Cardiac muscle cell (in vitro differentiated cells and primary cell): ENCODE measurements around the gene CDH4. TPM values are rescaled to one million over a fixed set of nuclear protein-coding genes. Genes with fewer than 3 reads are reported as not detected.

ENCODE experiments used
- DNase-seq, 2 donors: peaks; one replicate each; pipeline versions ENCODE4 v3.0.0 to v3.0.0-alpha.2; 2010 to 2017; ENCODE audit warnings: low read depth in 1 of 2, low spot score in 1 of 2
- H3K27ac ChIP-seq: fragments of 200-600 bp; sonication (generic); 2 replicates; pipeline ENCODE4 v1.5.1; 2016
- H3K27me3 ChIP-seq: fragments of 200-600 bp; sonication (generic); 2 replicates; pipeline ENCODE4 v1.6.0; 2016; ENCODE audit warnings: control low read depth
- H3K36me3 ChIP-seq: fragments of 200-600 bp; sonication (generic); 2 replicates; pipeline ENCODE4 v1.5.1; 2016; ENCODE audit warnings: control low read depth
- H3K4me1 ChIP-seq: fragments of 200-600 bp; sonication (generic); 2 replicates; pipeline ENCODE4 v1.8.1; 2017; ENCODE audit warnings: low read depth, mild to moderate bottlenecking, mixed run types
- H3K4me3 ChIP-seq: fragments of 200-600 bp; sonication (generic); 2 replicates; pipeline ENCODE4 v1.5.1; 2016; ENCODE audit warnings: mild to moderate bottlenecking
- H3K9me3 ChIP-seq: fragments of 200-600 bp; sonication (generic); 2 replicates; pipeline ENCODE4 v1.5.1; 2017; ENCODE audit warnings: low read depth, mild to moderate bottlenecking, control low read depth
- CTCF ChIP-seq: IDR thresholded peaks from 2 replicates; pipeline ENCODE4 v1.5.1; 2012; ENCODE audit warnings: low read depth, mild to moderate bottlenecking, low read length
- polyA plus RNA-seq: library from polyadenylated mRNA; unstranded; fragments of >200 nt; fragmentation: Nextera tagmentation; extraction: Ambion mirVana; gene quantifications from 2 replicates; pipeline ENCODE4 v1.2.1, GENCODE V29; 2016
- total RNA-seq: library from RNA; depleted of rRNA; stranded (reverse); fragments of >200 nt; gene quantifications from 2 replicates; pipeline ENCODE4 v1.2.3, GENCODE V29; 2016

CDH4 gene
- total and polyA plus RNA-seq, 2 experiments from 2014 or later = 0.43 to 0.80 TPM

GRCh38 chr20:61667056-61667792, 415.2 kb downstream of the CDH4 start:
- H3K9me3 ChIP-seq = no peaks in the 10 kb centered on the region
- no peaks in the 10 kb centered on the region for H3K27me3 ChIP-seq
- H3K27ac ChIP-seq = no peak overlapping the region
- H3K4me3 ChIP-seq = no peak overlapping the region
- no peaks in the 10 kb centered on the region for H3K4me1 ChIP-seq
- TF ChIP-seq CTCF = no peak
- DNase-seq = no peak
- no peaks in the 10 kb centered on the region for H3K36me3 ChIP-seq

GRCh38 chr20:61668065-61668650, 416.1 kb downstream of the CDH4 start:
- TF ChIP-seq CTCF = no peak
- Histone ChIP-seq H3K36me3 (no peaks in the 10 kb centered on the region), H3K27me3 (no peaks in the 10 kb centered on the region), H3K9me3 (no peaks in the 10 kb centered on the region), H3K27ac (no peak overlapping the region), H3K4me1 (no peaks in the 10 kb centered on the region), H3K4me3 (no peak overlapping the region)
- no peak for DNase-seq

GRCh38 chr20:61668771-61669503, 416.9 kb downstream of the CDH4 start:
- H3K4me1 ChIP-seq = no peaks in the 10 kb centered on the region
- H3K27me3 ChIP-seq = no peaks in the 10 kb centered on the region
- TF ChIP-seq CTCF = no peak
- no peak overlapping the region for H3K4me3 ChIP-seq
- no peak for DNase-seq
- H3K9me3 ChIP-seq = no peaks in the 10 kb centered on the region
- H3K27ac ChIP-seq = no peak overlapping the region
- H3K36me3 ChIP-seq = no peaks in the 10 kb centered on the region

- no peaks in the 10 kb centered on the region for H3K4me1 ChIP-seq
- no peaks in the 10 kb centered on the region for H3K9me3 ChIP-seq
- no peaks in the 10 kb centered on the region for H3K36me3 ChIP-seq
- no peak overlapping the region for H3K27ac ChIP-seq
- H3K4me3 ChIP-seq = no peak overlapping the region
- no peak for TF ChIP-seq CTCF
- DNase-seq = no peak
- no peaks in the 10 kb centered on the region for H3K27me3 ChIP-seq
These were observed 418.2 kb downstream of the CDH4 start for GRCh38 chr20:61670274-61670673.

- Histone ChIP-seq H3K27ac (no peak overlapping the region), H3K36me3 (no peaks in the 10 kb centered on the region), H3K27me3 (no peaks in the 10 kb centered on the region), H3K4me3 (no peak overlapping the region), H3K4me1 (no peaks in the 10 kb centered on the region), H3K9me3 (no peaks in the 10 kb centered on the region)
- no peak for TF ChIP-seq CTCF
- no peak for DNase-seq
These were observed 419.5 kb downstream of the CDH4 start for GRCh38 chr20:61671559-61671958.
